HFFc6 (cell line): Measurements from ENCODE around the gene IL1R2. TPM values are rescaled to one million over a fixed set of nuclear protein-coding genes. Genes with fewer than 3 reads are reported as not detected.
A peak's percentile ranks its signal among the peaks of the same experiment; 100 is the strongest.

Source experiments
- DNase-seq: peaks from one replicate; pipeline ENCODE4 v3.0.0-alpha.2; 2018
- H3K27ac Mint-ChIP-seq: 2 replicates; pipeline ENCODE4 v1.8.0; 2020; ENCODE audit warnings: mild to moderate bottlenecking, mixed read lengths
- H3K27me3 Mint-ChIP-seq: 2 replicates; pipeline ENCODE4 v1.8.0; 2021; ENCODE audit warnings: mild to moderate bottlenecking, moderate library complexity, mixed read lengths; ENCODE audit not compliant: insufficient read depth
- H3K36me3 Mint-ChIP-seq: 2 replicates; pipeline ENCODE4 v1.8.0; 2021; ENCODE audit warnings: low read depth, mixed read lengths
- H3K4me1 Mint-ChIP-seq: 2 replicates; pipeline ENCODE4 v1.8.0; 2020; ENCODE audit warnings: low read depth, mixed read lengths
- H3K4me3 Mint-ChIP-seq: 2 replicates; pipeline ENCODE4 v1.8.0; 2020; ENCODE audit warnings: mild to moderate bottlenecking, moderate library complexity, mixed read lengths
- H3K9me3 Mint-ChIP-seq: 2 replicates; pipeline ENCODE4 v1.8.0; 2020; ENCODE audit warnings: mild to moderate bottlenecking, mixed read lengths
- total RNA-seq, 6 experiments: library from RNA; stranded (reverse); fragmentation: NEBNext Ultra II Directional; extraction: Animal tissue kit (Norgen Biotek cat#: 25700); gene quantifications; 2 replicates in 1 of 6; 3 replicates in 5 of 6; pipeline ENCODE4 v1.2.3, GENCODE V29; 2021
- TF ChIP-seq, protein P1 (sequence below): fragments of 200-600 bp; sonication (generic); IDR thresholded peaks from 2 replicates; pipeline ENCODE4 v1.5.0; 2021; ENCODE audit warnings: antibody characterized with exemption, mild to moderate bottlenecking

IL1R2 gene
- total RNA-seq, 6 experiments from 2014 or later, result 0.25 to 0.36 TPM; not detected in 4

DNA sequence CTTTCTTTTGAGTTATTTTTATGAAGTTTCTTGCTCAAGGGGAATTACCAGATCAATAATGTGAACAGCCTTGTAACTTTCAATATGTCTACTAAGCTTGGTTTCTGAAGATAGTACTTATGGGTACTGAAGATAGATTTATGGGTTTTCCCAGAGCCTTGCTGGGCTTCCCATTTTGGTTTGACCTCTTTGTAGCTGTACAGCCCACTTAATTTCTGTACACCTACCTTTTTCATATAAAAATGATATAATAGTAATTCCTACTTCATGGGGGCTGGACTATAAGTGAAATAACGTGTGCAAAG, 22.2 kb downstream of the IL1R2 start:
- Mint-ChIP-seq H3K36me3 (no peaks in the 10 kb centered on the region), H3K27ac (no peak overlapping the region), H3K4me3 (no peak overlapping the region), H3K4me1 (peaks cover 9% of the 10 kb centered on the region), H3K9me3 (no peaks in the 10 kb centered on the region), H3K27me3 (peaks cover 3% of the 10 kb centered on the region; the same call in 1 of the 2 replicates)
- no peak for DNase-seq
- TF ChIP-seq, protein P1, sequence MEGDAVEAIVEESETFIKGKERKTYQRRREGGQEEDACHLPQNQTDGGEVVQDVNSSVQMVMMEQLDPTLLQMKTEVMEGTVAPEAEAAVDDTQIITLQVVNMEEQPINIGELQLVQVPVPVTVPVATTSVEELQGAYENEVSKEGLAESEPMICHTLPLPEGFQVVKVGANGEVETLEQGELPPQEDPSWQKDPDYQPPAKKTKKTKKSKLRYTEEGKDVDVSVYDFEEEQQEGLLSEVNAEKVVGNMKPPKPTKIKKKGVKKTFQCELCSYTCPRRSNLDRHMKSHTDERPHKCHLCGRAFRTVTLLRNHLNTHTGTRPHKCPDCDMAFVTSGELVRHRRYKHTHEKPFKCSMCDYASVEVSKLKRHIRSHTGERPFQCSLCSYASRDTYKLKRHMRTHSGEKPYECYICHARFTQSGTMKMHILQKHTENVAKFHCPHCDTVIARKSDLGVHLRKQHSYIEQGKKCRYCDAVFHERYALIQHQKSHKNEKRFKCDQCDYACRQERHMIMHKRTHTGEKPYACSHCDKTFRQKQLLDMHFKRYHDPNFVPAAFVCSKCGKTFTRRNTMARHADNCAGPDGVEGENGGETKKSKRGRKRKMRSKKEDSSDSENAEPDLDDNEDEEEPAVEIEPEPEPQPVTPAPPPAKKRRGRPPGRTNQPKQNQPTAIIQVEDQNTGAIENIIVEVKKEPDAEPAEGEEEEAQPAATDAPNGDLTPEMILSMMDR, result no peak

DNA sequence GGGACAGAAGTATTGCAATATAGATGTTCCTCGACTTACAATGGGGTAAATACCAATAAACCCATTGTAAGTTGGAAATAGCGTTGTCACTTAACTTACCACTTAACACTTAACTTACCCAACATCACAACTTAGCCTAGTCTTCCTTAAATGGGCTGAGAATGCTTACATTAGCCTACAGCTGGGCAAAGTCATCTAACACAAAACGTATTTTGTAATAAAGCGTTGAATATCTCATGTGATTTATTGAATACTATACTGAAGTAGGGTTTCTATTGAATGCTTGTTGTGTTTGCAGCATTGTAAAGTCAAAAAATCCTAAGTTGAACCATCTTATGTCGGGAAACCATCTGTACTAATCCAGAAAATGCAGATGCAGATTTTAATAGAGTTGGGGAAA, 23.6 kb downstream of the IL1R2 start:
- H3K9me3 Mint-ChIP-seq, result no peaks in the 10 kb centered on the region
- TF ChIP-seq, protein P1, result no peak

DNA sequence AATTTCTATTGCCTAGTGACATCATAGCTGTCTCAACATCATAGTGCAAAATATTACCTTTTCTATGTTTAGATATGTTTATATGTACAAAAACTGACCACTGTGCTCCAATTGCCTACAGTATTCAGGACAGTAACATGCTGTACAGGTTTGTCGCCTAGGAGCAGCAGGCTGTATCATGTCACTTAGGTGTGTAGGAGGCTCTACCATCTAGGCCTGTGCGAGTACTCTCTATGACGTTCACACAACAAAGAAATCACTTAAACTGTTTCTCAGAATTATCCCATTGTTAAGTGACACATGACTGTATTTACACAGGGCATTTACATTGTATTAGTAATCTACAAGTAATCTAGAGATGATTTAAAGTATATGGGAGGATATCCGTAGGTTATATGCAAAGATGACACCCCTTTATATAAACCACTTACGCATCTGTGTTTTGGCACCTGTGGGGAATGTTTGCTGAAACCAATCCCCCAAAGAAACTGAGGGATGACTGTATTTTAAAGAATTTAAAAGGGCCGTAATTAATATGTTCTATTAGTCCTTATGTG, 24.7 kb downstream of the IL1R2 start:
- no peak for DNase-seq
- TF ChIP-seq, protein P1, result no peak
- Mint-ChIP-seq H3K4me1 (peaks cover 32% of the 10 kb centered on the region), H3K27me3 (no peaks in the 10 kb centered on the region), H3K36me3 (no peaks in the 10 kb centered on the region), H3K27ac (no peak overlapping the region), H3K9me3 (no peaks in the 10 kb centered on the region), H3K4me3 (no peak overlapping the region)

More for the DNA sequence above, 23.6 kb downstream of the IL1R2 start:
- H3K27ac Mint-ChIP-seq, result no peak overlapping the region
- no peaks in the 10 kb centered on the region for H3K36me3 Mint-ChIP-seq
- H3K27me3 Mint-ChIP-seq, result peaks cover 2% of the 10 kb centered on the region; the same call in 1 of the 2 replicates
- no peak for DNase-seq
- no peak overlapping the region for H3K4me3 Mint-ChIP-seq
- H3K4me1 Mint-ChIP-seq, result peaks cover 23% of the 10 kb centered on the region

DNA sequence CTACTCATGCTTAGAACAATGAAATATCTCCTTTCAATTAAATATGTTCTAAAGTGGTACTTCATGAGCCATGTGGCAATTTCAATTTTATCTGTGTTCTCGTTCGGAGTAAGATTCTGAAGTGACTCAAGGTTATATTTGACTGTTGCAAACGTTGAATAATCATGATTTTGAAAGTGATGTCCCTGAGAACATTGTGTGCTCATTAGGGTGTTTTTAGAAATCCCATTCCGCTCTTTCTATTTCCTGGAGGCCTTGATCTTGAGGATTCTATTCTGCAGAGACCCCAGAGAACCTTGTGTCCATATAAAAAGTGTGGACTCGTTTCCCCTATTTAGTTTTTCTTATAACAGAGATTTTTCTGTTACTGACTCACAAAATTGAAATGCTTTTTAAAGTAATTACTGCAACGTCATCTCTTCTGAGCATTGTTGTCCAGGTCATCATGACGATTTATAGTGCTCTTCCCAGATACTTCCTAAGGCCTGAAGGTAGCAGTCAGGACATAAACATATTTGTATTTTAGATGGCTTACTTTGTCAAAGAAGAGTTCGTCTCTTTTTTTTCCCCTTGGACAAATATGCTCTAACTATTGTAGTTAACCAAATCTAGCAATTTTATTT, 27.2 kb downstream of the IL1R2 start:
- H3K4me1 Mint-ChIP-seq, result peaks cover 40% of the 10 kb centered on the region
- DNase-seq, result peak; percentile 54

DNA sequence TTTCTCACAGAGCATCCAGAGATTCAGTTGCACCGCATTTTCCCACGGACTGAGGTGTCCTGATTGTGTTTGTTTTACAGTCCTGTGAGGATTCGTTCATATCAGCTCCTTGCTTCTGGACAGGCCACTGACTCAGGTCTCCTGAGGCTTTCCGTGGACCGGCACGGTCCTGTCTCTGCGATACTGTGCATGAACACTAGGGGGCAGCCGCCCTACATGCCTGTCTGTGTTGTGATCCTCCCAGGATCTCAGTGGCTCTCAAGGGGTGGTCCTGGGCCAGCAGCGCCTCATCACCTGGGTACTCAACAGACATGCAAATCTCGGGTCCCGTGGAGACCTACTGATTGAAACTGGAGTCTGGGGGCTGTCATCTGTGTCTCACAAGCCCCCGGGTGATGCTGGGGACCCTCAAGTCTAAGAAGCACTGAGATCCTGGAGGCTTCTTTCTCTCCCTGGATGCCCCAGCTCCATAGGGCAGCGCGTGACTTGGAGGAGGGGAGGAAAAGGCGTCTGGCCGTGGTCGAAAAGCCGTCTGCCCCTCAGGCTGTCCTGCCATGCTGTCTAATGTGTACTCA, 28.9 kb downstream of the IL1R2 start:
- Mint-ChIP-seq H3K4me1 (peaks cover 51% of the 10 kb centered on the region), H3K27ac (peak overlapping the region; percentile 75), H3K9me3 (no peaks in the 10 kb centered on the region), H3K27me3 (peaks cover 1% of the 10 kb centered on the region; the same call in 1 of the 2 replicates), H3K4me3 (no peak overlapping the region), H3K36me3 (no peaks in the 10 kb centered on the region)
- TF ChIP-seq, protein P1, result peak; percentile 99
- DNase-seq, result peak; percentile 82

More for the DNA sequence above, 27.2 kb downstream of the IL1R2 start:
- H3K4me3 Mint-ChIP-seq, result peak overlapping the region; percentile 68; the same call in 1 of the 2 replicates
- H3K36me3 Mint-ChIP-seq, result no peaks in the 10 kb centered on the region
- peak overlapping the region; percentile 90 for H3K27ac Mint-ChIP-seq
- H3K27me3 Mint-ChIP-seq, result peaks cover 1% of the 10 kb centered on the region; the same call in 1 of the 2 replicates
- TF ChIP-seq, protein P1, result no peak
- H3K9me3 Mint-ChIP-seq, result no peaks in the 10 kb centered on the region
